ENCODE data around the gene PABPN1L. TPM values are rescaled to one million over a fixed set of nuclear protein-coding genes. Genes with fewer than 3 reads are reported as not detected.

Gene PABPN1L
- total and polyA plus RNA-seq, 9 of the 15 experiments (the other 6 are each of a cell fraction or from before 2014, with no cell fraction given) = 0.11 to 0.32 TPM; not detected in 7

DNA sequence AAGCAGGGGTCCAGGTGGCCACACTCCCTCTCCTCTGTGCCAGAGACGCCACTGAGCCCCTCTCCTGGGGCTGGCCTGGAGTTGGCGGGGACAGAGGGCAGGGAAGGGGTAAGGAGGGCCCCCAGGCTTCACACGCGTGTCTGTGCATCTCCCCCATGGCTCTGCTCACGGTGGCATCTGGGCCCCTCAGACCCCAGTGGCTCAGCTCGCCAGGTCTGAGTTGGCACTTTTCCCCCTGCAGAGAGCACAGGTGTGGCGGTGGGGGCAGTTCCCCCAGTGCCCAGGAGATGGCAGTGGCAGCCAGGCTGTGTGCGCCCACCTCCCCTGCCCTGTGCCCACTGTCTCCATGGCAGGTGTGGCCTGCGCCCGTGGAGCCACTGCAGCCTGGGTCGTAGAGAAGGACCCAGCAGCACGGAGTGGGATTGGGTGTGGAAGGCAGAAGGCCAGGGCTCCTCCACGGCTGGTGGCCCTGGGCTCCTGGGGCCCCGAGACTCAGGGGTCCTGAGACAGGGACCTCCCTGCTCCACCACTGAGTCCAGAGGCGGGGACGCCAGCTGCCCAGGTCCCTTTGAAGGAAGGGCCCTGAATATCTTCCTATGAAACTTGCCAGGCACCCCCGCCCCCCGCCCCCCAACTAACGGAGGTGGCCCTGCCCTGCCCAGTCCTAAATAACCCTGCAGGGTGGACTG, 50.4 kb downstream of the PABPN1L start (continued):
- TF ChIP-seq ELK1 (CRISPR knock-in tag; IDR thresholded peaks at IDR 0.05) (no peak), ZNF197 (CRISPR knock-in tag; IDR thresholded peaks at IDR 0.05; ENCODE audit: low read depth) (no peak), ZNF41 (CRISPR knock-in tag; conservative IDR thresholded peaks at IDR 0.05) (no peak), XRCC5 (IDR thresholded peaks at IDR 0.05; ENCODE audit: low read depth, low read length) (0 out of 2 replicates have a peak, but pooled peaks have one; percentile 50), SMARCA4 (IDR thresholded peaks at IDR 0.05) (no peak), MBD2 (IDR thresholded peaks at IDR 0.05; ENCODE audit: borderline replicate concordance, low read depth) (no peak), TRIM28 (IDR thresholded peaks at IDR 0.05) (no peak), RAD21 (CRISPR knock-in tag; conservative IDR thresholded peaks at IDR 0.05 in 1 of 2, IDR thresholded peaks at IDR 0.05 in 1 of 2) (peak; percentile 58 to 84), MAX (CRISPR knock-in tag; IDR thresholded peaks at IDR 0.05) (0 out of 2 replicates have a peak, but pooled peaks have one; percentile 27), ZFPM2 (CRISPR knock-in tag; IDR thresholded peaks at IDR 0.05) (no peak), POLR2G (IDR thresholded peaks at IDR 0.05; ENCODE audit: low read depth, low read length) (peak; percentile 47; the same call in 1 of the 2 replicates), ZNF436 (CRISPR knock-in tag; IDR thresholded peaks at IDR 0.05) (no peak), FOXA3 (CRISPR knock-in tag; conservative IDR thresholded peaks at IDR 0.05 in 1 of 2, IDR thresholded peaks at IDR 0.05 in 1 of 2) (no peak), TCFL5 (CRISPR knock-in tag; conservative IDR thresholded peaks at IDR 0.05) (no peak), MAFK (IDR thresholded peaks at IDR 0.05; ENCODE audit: low read length) (no peak), FOSL1 (tag; conservative IDR thresholded peaks at IDR 0.05) (no peak), BHLHE40 (IDR thresholded peaks at IDR 0.05; ENCODE audit: low read length) (no peak), JUNB (CRISPR knock-in tag; conservative IDR thresholded peaks at IDR 0.05) (no peak), ZNF740 (CRISPR knock-in tag; IDR thresholded peaks at IDR 0.05) (no peak), ZNF740 (tag; IDR thresholded peaks at IDR 0.05) (no peak)
- TF ChIP-seq, protein P1, sequence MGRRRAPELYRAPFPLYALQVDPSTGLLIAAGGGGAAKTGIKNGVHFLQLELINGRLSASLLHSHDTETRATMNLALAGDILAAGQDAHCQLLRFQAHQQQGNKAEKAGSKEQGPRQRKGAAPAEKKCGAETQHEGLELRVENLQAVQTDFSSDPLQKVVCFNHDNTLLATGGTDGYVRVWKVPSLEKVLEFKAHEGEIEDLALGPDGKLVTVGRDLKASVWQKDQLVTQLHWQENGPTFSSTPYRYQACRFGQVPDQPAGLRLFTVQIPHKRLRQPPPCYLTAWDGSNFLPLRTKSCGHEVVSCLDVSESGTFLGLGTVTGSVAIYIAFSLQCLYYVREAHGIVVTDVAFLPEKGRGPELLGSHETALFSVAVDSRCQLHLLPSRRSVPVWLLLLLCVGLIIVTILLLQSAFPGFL (CRISPR knock-in tag; IDR thresholded peaks at IDR 0.05) = no peak
- TF ChIP-seq, protein P2, sequence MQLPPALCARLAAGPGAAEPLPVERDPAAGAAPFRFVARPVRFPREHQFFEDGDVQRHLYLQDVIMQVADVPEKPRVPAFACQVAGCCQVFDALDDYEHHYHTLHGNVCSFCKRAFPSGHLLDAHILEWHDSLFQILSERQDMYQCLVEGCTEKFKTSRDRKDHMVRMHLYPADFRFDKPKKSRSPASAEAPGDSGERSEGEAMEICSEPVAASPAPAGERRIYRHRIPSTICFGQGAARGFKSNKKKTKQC (CRISPR knock-in tag; IDR thresholded peaks at IDR 0.05) = no peak
- TF ChIP-seq, protein P3, sequence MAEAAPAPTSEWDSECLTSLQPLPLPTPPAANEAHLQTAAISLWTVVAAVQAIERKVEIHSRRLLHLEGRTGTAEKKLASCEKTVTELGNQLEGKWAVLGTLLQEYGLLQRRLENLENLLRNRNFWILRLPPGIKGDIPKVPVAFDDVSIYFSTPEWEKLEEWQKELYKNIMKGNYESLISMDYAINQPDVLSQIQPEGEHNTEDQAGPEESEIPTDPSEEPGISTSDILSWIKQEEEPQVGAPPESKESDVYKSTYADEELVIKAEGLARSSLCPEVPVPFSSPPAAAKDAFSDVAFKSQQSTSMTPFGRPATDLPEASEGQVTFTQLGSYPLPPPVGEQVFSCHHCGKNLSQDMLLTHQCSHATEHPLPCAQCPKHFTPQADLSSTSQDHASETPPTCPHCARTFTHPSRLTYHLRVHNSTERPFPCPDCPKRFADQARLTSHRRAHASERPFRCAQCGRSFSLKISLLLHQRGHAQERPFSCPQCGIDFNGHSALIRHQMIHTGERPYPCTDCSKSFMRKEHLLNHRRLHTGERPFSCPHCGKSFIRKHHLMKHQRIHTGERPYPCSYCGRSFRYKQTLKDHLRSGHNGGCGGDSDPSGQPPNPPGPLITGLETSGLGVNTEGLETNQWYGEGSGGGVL (CRISPR knock-in tag; IDR thresholded peaks at IDR 0.05) = no peak

Data from K562 (cell line).